Measurements from ENCODE around the gene MFAP4.

The MFAP4 gene

GRCh38 chr17:19414396-19415280 lies 27.6 kb upstream of the MFAP4 start:
- in situ Hi-C loops (cut with MboI; ENCODE audit: low sequenced_read_pairs, unreplicated experiment): no loop called here

GRCh38 chr17:19413761-19414160 lies 26.8 kb upstream of the MFAP4 start:
- in situ Hi-C loops (cut with MboI; ENCODE audit: low sequenced_read_pairs, unreplicated experiment): no loop called here
- no peak for DNase-seq (ENCODE audit: low spot score)
- no peak for TF ChIP-seq CTCF (IDR thresholded peaks at IDR 0.05; ENCODE audit: borderline replicate concordance, control extremely low read depth, extremely low read depth, insufficient read depth, missing control alignments)

More at GRCh38 chr17:19414396-19415280, 27.6 kb upstream of the MFAP4 start:
- TF ChIP-seq CTCF (IDR thresholded peaks at IDR 0.05; ENCODE audit: borderline replicate concordance, control extremely low read depth, extremely low read depth, insufficient read depth, missing control alignments): no peak
- peak; percentile 22 for DNase-seq (ENCODE audit: low spot score)

GRCh38 chr17:19412984-19413383 lies 26.0 kb upstream of the MFAP4 start:
- no peak for DNase-seq (ENCODE audit: low spot score)
- in situ Hi-C loops (cut with MboI; ENCODE audit: low sequenced_read_pairs, unreplicated experiment): no loop called here
- TF ChIP-seq CTCF (IDR thresholded peaks at IDR 0.05; ENCODE audit: borderline replicate concordance, control extremely low read depth, extremely low read depth, insufficient read depth, missing control alignments): no peak

- no peak for DNase-seq (ENCODE audit: low spot score)
- in situ Hi-C loops (cut with MboI; ENCODE audit: low sequenced_read_pairs, unreplicated experiment): no loop called here
- no peak for TF ChIP-seq CTCF (IDR thresholded peaks at IDR 0.05; ENCODE audit: borderline replicate concordance, control extremely low read depth, extremely low read depth, insufficient read depth, missing control alignments)
Measured at GRCh38 chr17:19412510-19412909, 25.5 kb upstream of the MFAP4 start.

GRCh38 chr17:19411631-19412030 lies 24.6 kb upstream of the MFAP4 start:
- no peak for TF ChIP-seq CTCF (IDR thresholded peaks at IDR 0.05; ENCODE audit: borderline replicate concordance, control extremely low read depth, extremely low read depth, insufficient read depth, missing control alignments)
- in situ Hi-C loops (cut with MboI; ENCODE audit: low sequenced_read_pairs, unreplicated experiment): no loop called here
- no peak for DNase-seq (ENCODE audit: low spot score)

GRCh38 chr17:19410875-19411620 lies 24.1 kb upstream of the MFAP4 start, which contains the start of gene RNF112:
Gene RNF112, plus strand, starts transcription at chr17:19411232. Its CDS starts 177 bp downstream, at chr17:19411409.
- no peak for TF ChIP-seq CTCF (IDR thresholded peaks at IDR 0.05; ENCODE audit: borderline replicate concordance, control extremely low read depth, extremely low read depth, insufficient read depth, missing control alignments)
- in situ Hi-C loops (cut with MboI; ENCODE audit: low sequenced_read_pairs, unreplicated experiment): no loop called here
- no peak for DNase-seq (ENCODE audit: low spot score)
